Measurements from ENCODE around the gene TRPV5.

DNA sequence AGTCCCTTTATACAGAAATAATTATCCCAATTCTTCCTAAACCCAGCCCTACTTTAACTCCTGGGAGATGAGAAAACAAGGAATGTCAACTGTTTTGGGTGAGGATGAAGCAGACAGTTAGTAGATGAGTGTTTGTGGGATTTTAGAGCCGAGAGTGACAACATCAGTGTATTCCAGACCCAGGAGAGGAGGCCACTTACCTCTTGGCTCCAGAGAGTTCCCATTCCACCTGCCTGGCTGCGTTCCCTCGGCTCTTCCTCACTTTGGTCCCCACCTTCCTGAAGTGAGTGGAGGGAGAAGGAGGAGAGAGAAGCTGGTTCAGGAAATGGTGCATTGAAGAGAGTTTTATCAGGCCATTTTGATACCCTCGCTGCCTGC, 28.0 kb upstream of the TRPV5 start:
- TF ChIP-seq CTCF (IDR thresholded peaks at IDR 0.05; ENCODE audit: low read depth, low read length) (no peak), EZH2phosphoT487 (IDR thresholded peaks at IDR 0.05; ENCODE audit: low read depth) (no peak)
